ENCODE results near the gene ZNRF4. TPM values are rescaled to one million over a fixed set of nuclear protein-coding genes. Genes with fewer than 3 reads are reported as not detected.

The ZNRF4 gene
- total and polyA plus RNA-seq, 9 of the 15 experiments (the other 6 are each of a cell fraction or from before 2014, with no cell fraction given): not detected

GRCh38 chr19:5460748-5461147 lies 5.5 kb downstream of the ZNRF4 start (continued):
- TF ChIP-seq MGA (IDR thresholded peaks at IDR 0.05) (peak; percentile 56), ESRRB (CRISPR knock-in tag; IDR thresholded peaks at IDR 0.05; ENCODE audit: borderline replicate concordance) (no peak), HNRNPH1 (optimal IDR thresholded peaks at IDR 0.05; ENCODE audit: low read depth, low read length) (no peak), SMARCB1 (IDR thresholded peaks at IDR 0.05; ENCODE audit: insufficient read length, low read depth) (no peak), NFYB (IDR thresholded peaks at IDR 0.05; ENCODE audit: extremely low read depth, insufficient read length) (peak; percentile 66), ZNF253 (CRISPR knock-in tag; conservative IDR thresholded peaks at IDR 0.05) (no peak), USF1 (CRISPR knock-in tag; IDR thresholded peaks at IDR 0.05) (peak; percentile 91), ZBTB2 (IDR thresholded peaks at IDR 0.05) (no peak), SMAD3 (CRISPR knock-in tag; conservative IDR thresholded peaks at IDR 0.05) (no peak), RAD51 (IDR thresholded peaks at IDR 0.05; ENCODE audit: borderline replicate concordance, low read depth) (peak; percentile 91), USF2 (CRISPR knock-in tag; IDR thresholded peaks at IDR 0.05) (peak; percentile 91), SOX6 (IDR thresholded peaks at IDR 0.05) (no peak), ZNF165 (CRISPR knock-in tag; IDR thresholded peaks at IDR 0.05; ENCODE audit: borderline replicate concordance) (no peak), TGIF2 (CRISPR knock-in tag; IDR thresholded peaks at IDR 0.05) (no peak), CBFA2T2 (conservative IDR thresholded peaks at IDR 0.05) (peak; percentile 62), ZKSCAN3 (CRISPR knock-in tag; IDR thresholded peaks at IDR 0.05) (no peak)
